Muscle of back (tissue), 13 donors: Measurements from ENCODE around the gene STXBP4. TPM values are rescaled to one million over a fixed set of nuclear protein-coding genes. Genes with fewer than 3 reads are reported as not detected.
A peak's percentile ranks its signal among the peaks of the same experiment; 100 is the strongest.

Source experiments
- DNase-seq, 3 donors: peaks; one replicate each; pipeline versions ENCODE4 v3.0.0 to v3.0.0-alpha.2; 2013
- long read RNA-seq, 9 donors: transcript quantifications; one replicate each; lab custom pipeline, GENCODE V29; 2026
- polyA plus RNA-seq, 10 donors: library from polyadenylated mRNA; unstranded; fragments of 120-200 nt; gene quantifications; one replicate each; pipeline ENCODE4 v1.2.1, GENCODE V29; 2013; ENCODE audit not compliant: insufficient read length in 10 of 10

Gene STXBP4, protein sequence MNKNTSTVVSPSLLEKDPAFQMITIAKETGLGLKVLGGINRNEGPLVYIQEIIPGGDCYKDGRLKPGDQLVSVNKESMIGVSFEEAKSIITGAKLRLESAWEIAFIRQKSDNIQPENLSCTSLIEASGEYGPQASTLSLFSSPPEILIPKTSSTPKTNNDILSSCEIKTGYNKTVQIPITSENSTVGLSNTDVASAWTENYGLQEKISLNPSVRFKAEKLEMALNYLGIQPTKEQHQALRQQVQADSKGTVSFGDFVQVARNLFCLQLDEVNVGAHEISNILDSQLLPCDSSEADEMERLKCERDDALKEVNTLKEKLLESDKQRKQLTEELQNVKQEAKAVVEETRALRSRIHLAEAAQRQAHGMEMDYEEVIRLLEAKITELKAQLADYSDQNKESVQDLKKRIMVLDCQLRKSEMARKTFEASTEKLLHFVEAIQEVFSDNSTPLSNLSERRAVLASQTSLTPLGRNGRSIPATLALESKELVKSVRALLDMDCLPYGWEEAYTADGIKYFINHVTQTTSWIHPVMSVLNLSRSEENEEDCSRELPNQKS
- polyA plus RNA-seq, result 1 to 10 TPM; 3.8 to 5.6 (median 4.8) TPM
- long read RNA-seq, donor 1, result 0 reads
- long read RNA-seq, donor 2, result 0 reads
- long read RNA-seq, donor 3, result 0 reads
- long read RNA-seq, donor 4, full-length matches to known transcripts, result 1 of 1 reads
- long read RNA-seq, donor 4, partial matches to known transcripts, result 0 of 1 reads
- long read RNA-seq, donor 4, other reads (novel, unspliced or antisense), result 0 of 1 reads
- long read RNA-seq, donor 5, result 0 reads
- long read RNA-seq, donor 6, result 0 reads
- long read RNA-seq, donor 7, result 0 reads
- long read RNA-seq, donor 8, result 0 reads
- long read RNA-seq, donor 9, result 0 reads

DNA sequence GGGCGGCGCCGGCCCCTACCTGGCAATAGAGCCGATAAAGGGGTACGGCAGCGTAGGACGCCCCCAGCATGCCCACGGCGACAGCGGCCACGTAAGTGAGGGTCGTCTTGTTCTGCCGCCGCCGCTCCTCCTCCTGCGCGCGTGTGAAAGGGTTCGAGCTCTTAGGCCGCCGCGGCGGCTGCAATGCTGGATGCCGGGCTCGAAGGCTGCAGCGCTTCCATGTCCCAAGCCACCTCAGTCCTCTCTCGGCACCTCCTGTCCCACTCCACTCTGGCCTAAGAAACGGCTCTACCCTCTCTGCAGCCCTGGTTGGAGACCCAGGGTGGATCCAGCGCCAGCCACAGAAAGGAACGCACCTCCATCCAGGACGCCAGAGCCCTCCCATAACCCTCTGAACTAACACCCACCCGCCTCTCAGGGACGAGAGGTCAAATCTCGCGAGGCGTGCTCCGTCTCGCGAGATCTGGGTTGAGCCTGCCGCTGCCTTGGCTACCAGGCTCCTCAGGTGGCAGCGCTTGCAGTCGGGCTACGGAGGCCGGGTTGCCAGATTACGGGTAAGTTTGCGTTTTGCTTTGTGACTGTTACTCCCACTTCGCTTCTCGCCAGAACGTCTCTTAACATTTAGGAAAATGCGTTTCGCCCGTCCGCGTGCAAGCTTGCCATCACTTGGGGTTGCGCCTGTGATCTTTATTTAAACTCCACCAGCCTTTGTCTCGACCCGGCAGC lies at the start of gene STXBP4, which contains the start of gene COX11:
STXBP4 (plus strand) TSS at position 504 of the 726 bp plus-strand sequence. CDS start 17,455 bp downstream, outside the sequence.
COX11 (minus strand) TSS at position 393 of the 726 bp plus-strand sequence; CDS start at position 385, 8 bp downstream.
- peak; percentile 97 to 99 (median 99) for DNase-seq

DNA sequence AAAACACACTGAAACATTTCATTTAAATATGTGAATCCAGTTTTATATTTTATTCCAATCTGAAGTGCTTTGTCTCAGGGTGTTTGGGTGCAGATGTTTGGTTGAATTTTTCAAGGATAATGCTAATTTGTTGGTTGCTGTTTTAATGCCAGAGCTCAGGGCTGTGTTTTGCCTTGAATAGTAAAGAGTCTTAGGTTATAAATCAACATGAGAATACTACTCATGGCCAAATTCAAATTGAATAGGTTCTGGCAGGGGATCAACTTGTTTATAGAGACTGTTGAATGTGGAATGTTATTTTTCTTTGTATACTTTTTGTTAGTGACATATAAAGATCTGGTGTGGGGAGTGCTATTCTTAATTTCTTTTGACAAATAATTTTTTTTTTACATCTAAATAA lies 49.1 kb upstream of the STXBP4 start:
- DNase-seq, result no peak

DNA sequence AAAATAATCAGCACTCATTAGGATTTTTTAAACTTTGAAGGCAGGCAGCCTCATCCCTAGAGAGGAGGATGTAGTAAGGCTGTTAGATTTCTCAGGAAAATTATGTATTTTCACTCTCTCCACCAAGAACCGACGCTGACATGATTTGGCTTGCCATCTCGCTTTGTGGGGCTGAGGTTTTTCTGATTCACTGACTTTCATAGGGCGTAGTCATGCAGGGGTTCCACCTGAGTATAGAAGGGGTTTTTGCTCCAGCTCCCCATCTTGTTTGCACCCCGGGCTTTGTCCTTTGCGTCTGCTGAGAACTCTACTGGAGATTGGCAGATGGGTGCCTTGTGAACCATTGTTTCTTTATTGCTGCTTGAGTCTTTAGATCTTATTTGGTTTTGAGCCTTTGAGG lies 47.7 kb upstream of the STXBP4 start:
- DNase-seq, result no peak

GRCh38 chr17:54924405-54924804 lies 44.2 kb upstream of the STXBP4 start:
- DNase-seq, result no peak

GRCh38 chr17:54927525-54927924 lies 41.0 kb upstream of the STXBP4 start:
- no peak for DNase-seq

- DNase-seq, result no peak
Measured at GRCh38 chr17:54932711-54933110, 35.9 kb upstream of the STXBP4 start.

DNA sequence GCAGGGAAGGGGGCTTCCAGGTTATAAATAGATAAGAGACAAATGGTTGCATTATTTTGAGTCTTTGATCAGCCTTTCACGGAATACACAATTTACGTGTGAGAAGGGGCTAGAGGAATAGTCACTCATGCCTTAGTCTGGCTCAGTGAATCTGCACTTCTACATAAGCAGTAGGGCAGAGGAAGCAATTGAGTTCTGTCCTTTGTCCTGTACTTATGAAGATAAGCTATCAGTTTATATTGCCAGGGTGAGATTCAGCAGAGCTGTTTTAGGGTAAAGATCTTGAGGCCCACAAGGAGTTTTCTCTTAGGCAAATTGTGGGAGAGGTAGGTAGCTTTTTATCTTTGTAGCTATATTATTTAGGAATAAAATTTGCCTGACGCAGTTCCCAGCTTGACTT lies 34.6 kb upstream of the STXBP4 start:
- DNase-seq, result no peak

DNA sequence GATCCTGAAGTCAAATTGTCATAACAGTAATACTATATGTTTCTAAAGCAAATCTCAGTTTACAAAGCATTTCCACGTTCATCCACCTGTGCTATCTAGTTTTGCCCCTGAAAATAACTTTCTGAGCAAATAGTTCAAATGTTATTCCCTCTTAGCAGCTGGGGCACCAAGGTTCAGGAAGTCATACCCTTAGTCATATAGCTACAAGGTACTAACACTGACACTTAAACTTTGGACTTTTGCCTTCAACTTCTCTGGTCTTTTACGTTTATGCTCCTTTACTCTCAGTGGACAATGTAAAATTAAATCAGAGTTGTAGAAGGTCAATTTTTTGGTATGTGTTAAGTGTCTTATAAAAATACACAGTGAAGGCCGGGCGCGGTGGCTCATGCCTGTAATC lies 33.1 kb upstream of the STXBP4 start:
- no peak for DNase-seq

GRCh38 chr17:54937018-54937417 lies 31.5 kb upstream of the STXBP4 start:
- DNase-seq, result no peak

GRCh38 chr17:54937426-54937825 lies 31.1 kb upstream of the STXBP4 start:
- no peak for DNase-seq

DNA sequence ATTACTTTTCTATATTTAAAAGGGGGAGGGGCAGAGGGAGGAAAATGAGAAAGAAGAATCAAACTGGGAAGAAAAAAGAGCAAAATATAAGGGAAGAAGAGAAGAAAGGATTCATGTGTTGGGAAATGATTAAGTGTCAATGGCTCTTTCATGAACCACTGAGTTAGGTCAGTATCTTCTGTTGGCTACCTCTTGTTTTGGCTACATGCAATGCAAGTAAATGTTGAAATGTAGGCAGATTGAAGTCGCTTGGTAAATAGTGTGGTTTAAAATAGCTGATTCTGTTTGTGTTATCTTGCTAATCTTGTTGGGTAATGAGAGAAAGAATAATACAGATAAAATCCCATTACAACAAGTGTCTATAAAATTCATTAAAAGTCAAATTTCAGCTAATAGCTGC lies 27.3 kb upstream of the STXBP4 start:
- DNase-seq, result no peak

DNA sequence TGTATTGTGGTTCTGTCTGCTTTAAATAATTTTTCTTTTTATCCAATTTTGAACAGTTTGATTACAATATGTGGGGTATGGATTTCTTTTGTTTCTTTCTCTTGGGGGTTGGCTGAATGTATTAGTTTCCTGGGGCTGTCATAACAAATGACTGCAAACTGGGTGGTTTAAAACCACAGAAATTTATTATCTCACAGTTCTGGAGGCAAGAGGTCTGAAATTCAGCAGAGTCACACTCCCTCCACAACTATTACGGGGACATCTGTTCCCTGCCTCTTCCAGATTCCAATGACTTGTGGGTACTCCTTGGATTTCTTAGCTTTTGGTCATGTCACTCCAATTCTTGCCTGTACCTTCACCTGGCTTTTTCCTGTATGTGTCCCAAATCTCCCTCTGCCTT lies 23.8 kb upstream of the STXBP4 start:
- peak in 1 of 3 donors; percentile 9 for DNase-seq

GRCh38 chr17:54945231-54945630 lies 23.3 kb upstream of the STXBP4 start:
- DNase-seq, result no peak

DNA sequence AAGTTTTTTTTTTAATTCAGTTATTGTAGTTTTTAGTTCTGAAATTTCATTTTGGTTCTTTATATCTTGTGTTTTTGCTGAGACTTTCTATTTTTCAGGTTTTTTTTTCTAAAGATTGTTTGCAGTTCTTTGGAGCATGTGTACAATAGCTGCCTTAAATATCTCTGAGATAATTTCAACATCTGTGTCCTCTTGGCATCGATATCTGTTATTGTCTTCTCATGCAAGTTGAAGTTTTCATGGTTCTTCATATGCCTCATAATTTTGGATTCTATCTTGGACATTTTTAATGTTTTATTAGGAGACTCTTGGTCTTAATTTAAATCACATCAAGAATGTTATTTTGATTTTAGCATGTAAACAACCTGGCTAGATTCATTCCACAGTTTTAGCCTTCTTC lies 22.9 kb upstream of the STXBP4 start:
- no peak for DNase-seq

GRCh38 chr17:54947396-54947795 lies 21.2 kb upstream of the STXBP4 start:
- no peak for DNase-seq

DNA sequence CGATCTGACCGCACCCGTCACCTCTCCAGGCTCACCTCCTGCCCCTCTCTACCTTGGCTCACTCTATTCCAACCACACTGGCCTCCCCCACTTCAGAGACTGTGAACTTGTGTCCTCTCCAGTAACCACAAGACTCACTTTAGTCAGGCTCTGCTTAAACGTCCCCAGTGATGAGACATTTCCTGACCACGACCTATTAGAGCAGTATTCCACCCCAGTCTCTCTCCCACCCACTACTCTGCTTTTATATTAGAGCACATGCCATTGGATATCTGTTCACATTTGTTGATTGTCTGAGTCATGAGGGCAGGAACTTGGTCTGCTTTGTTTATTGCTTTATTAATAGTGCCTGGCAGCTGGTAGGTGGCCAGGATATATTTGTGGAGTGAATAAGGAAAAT lies 20.2 kb upstream of the STXBP4 start:
- peak in 1 of 3 donors; percentile 69 for DNase-seq

DNA sequence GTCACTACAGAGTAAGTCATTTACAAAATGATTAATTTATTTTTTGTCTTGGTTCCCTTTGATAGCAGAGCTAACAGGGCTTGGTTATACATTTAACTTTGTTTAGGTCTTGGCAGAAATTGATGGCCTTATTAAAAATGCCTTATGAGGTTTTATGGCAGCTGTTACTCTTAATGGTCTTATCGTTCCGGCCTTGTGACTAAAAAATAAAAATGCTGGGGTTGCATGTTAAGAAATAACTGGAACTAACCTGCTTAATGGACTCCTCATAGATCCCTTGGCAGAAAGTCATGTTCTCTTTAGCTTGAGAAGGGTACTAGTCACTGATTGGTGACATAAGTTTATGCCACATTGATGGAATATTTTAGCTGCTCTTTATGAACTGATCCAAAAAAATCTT lies 18.4 kb upstream of the STXBP4 start:
- no peak for DNase-seq

- no peak for DNase-seq
Measured at GRCh38 chr17:54951286-54951685, 17.3 kb upstream of the STXBP4 start.

- no peak for DNase-seq
Measured at GRCh38 chr17:54956791-54957190, 11.8 kb upstream of the STXBP4 start.

DNA sequence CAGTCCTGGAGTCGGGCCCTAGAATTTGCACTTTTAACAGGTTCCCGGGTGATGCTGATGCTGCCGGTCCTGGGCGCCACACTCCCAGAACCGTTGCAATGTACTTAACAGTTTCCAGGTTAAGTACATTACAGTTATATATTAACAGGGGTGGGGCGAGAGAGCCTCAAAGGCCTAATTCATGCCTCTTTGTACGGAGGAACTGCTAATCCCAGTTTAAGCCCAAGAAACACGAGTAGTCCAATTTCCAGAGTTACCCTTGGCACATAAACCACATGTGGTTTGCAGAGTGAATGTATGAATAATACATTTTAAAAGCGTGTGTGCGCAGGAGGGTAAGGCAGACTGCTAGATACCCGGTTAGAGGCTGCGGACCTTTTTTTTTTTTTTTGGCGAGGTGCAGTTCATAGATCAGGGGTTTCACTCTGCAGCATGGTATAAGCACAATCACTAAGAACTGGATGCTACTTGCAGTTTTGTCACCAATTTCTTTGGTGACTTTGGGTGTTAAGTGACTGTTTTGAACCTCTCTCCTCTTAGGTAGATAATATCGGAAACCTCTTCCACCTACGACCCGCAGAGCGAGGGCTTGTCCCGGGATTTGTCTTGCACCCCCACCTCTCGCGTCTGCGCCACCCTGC lies 824 bp upstream of the STXBP4 start:
- DNase-seq, result peak; percentile 8 to 49 (median 9)

DNA sequence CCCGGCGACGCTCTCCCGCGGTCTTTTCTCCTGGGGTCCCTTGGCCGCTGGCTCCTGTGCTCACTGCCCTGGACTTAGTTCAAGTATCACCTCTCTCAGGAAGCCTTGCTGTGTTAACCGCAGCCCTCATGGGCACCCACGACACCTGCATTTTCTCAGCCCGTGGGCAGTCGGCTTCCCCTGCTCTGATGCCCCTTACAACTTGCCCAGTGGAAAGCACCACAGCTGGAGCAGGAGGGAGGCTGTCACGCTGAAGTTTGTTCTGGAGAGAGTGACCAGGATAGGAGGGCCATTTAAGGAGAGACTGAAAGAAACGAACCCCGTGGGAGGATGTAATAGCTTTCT lies 395 bp downstream of the STXBP4 start:
- peak in 1 of 3 donors; percentile 20 for DNase-seq
